GM19467 (cell line): ENCODE measurements around the gene PIK3CD.
"Not testable (repeated sequence)": the region's sequence is repeated elsewhere in the genome, so short reads cannot be mapped to it uniquely, and the experiment has no call there.

Experiments
- ATAC-seq: cut with Tn5 transposase; IDR thresholded peaks from one replicate; pipeline ENCODE4 v1.9.1; 2021; ENCODE audit warnings: mild to moderate bottlenecking, moderate library complexity; ENCODE audit not compliant: unreplicated experiment

PIK3CD gene

DNA sequence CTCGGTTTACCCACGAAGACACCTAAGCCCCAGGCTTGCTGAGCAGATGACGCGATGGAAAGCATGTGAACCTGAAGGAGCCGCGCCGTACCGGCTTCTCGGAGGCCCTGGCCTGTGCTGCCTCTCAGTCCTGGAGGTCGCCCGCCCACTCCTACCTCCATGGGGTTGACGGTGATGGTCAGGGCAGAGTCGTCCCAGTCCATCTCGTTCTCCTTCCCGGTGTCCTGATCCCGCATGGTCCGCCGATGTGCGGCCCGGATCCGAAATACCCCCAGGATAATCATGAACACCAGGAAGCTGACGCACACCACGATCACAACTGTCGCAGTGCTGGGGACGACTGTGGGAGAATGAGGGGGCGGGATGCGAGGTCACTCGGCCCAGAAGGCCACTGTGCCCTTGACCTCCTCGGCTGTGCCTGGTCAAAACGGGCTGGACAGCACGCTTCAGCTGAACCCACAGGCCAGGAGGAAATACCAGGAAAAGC lies 79.6 kb downstream of the PIK3CD start:
- no peak for ATAC-seq

GRCh38 chr1:9731561-9731960 lies 80.0 kb downstream of the PIK3CD start:
- ATAC-seq, result no peak

- no peak for ATAC-seq
Observed at GRCh38 chr1:9732123-9732971, 80.8 kb downstream of the PIK3CD start.

DNA sequence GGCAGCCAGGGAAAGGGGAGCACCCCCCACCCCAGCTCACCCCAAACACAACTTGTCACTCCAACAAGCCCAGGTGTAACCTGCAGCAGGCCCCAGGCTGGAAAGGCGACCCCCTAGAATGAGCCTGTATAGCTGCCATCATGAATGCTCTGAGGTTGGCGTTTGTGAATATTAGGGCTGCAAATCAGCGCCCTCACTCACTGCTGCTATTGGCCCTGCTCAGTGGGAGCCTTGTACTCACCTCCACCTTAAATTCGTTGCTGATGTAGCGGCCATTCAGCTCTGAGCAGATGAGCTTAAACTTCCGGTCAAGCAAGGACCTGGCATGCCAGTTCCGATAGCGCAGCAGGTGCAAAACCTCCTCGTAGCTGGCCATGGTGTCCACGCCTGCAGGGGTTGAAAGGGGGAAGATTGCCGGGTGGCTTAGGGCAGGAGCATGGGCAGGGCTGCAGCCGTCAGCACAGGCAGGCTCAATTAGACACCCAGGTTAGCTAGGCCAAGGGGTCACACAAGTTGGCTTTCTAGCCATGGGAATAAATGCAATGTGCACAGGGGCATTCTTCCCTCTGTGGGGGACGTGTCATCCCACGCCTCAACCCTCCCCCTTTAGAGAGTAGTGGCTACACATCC lies 81.7 kb downstream of the PIK3CD start:
- ATAC-seq, result no peak

DNA sequence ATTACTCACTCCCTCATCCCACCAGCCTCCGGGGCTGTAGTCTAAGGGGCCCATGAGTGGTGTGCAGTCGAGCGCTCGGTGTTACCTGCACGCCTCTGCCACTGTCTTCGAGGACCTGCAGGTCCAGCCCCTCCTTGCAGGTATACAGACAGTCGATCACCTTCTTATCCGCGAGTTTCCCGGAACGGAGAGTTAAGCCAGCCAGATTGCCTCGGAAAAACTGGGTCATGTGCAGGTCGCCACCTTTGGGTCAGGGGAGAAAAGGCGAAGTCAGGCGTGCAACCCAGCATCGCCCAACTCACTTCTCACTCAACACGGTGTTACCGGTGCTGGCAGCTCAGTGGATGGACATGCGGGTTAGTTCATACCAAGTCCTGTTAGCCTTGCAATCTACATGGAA lies 84.3 kb downstream of the PIK3CD start:
- no peak for ATAC-seq

- no peak for ATAC-seq
Observed at GRCh38 chr1:9736241-9736640, 84.7 kb downstream of the PIK3CD start.

GRCh38 chr1:9737057-9737456 lies 85.5 kb downstream of the PIK3CD start:
- no peak for ATAC-seq

GRCh38 chr1:9737671-9738070 lies 86.1 kb downstream of the PIK3CD start:
- no peak for ATAC-seq

GRCh38 chr1:9744106-9744799 lies 92.7 kb downstream of the PIK3CD start:
- ATAC-seq, result no peak

GRCh38 chr1:9746211-9746610 lies 94.7 kb downstream of the PIK3CD start:
- ATAC-seq, result no peak

DNA sequence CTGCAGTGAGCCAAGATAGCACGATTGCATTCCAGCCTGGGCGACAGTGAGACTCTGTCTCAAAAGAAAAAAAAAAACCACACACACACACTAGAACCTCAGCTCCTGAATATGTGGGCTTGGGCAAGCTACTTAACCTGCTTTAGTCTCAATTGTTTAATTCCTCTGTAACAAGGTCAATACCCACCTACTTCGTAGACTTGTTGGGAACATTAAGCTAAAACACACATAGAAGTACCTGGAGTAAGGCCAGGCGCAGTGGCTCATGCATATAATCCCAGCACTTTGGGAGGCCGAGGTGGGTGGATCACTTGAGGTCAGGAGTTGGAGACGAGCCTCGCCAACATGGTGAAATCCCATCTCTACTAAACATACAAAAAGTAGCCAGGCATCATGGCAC lies 95.1 kb downstream of the PIK3CD start:
- no peak for ATAC-seq

DNA sequence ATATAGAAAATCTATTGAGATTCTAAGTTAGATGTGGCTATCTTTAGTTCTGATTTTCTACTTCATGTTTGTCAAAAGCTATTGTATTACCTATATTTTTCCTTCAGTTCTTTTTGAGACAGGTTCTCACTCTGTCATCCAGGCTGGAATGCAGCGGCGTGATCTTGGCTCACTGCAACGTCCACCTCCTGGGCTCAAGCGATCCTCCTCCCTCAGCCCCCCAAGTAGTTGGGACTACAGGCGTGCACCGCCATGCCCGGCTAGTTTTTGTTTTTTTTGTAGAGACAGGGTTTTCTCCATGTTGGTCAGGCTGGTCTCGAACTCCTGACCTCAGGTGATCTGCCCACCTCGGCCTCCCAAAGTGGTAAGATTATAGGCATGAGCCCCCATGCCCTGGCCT lies 96.9 kb downstream of the PIK3CD start:
- not testable (repeated sequence) for ATAC-seq

- ATAC-seq, result no peak
Observed at GRCh38 chr1:9749361-9749760, 97.8 kb downstream of the PIK3CD start.

DNA sequence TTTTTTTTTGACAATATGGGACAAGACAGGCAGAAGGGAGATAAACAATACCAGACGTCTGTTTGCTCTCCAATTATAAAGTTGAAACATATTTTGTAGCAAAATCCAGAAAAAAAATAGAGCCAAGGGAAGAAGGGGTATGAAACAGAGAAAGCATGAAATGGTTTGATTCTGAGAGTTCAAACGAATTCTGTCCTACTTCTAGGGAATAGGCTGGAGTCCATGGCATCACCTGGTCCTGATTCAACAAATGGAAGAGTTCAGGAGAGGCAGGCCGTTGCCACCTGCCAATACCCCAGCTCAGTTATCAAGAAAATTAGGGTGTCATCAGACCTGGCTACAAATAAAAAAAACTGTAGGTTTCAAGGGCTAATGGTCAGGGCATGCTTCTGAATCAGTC lies 100.4 kb downstream of the PIK3CD start:
- ATAC-seq, result no peak

GRCh38 chr1:9753121-9753531 lies 101.6 kb downstream of the PIK3CD start:
- ATAC-seq, result no peak

DNA sequence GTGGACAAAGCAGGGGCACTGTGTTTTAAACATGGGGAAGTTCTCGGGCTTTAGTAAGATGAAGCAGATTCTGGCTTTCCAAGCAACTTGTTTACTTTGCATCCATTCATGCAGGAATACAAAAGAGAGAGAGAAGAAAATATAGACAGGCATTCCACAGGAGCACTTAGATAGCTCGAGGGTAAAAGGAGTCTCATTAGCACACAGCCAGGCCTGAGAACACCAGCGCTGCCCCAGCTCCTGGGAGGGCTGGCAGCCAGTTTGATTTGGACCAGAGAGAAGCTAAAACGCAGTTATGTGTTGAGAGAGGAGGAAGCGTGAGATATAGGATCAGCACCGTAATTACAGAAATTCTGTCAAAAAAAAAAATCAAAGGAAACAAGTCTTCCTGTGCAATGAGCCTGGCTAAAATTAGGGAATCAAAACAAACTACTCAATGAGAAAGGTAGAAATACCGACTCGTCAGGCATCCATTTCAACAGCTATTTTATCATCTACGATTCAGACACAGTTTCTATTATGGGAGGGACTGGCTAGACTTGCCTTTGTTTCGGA lies 104.0 kb downstream of the PIK3CD start:
- ATAC-seq, result no peak

DNA sequence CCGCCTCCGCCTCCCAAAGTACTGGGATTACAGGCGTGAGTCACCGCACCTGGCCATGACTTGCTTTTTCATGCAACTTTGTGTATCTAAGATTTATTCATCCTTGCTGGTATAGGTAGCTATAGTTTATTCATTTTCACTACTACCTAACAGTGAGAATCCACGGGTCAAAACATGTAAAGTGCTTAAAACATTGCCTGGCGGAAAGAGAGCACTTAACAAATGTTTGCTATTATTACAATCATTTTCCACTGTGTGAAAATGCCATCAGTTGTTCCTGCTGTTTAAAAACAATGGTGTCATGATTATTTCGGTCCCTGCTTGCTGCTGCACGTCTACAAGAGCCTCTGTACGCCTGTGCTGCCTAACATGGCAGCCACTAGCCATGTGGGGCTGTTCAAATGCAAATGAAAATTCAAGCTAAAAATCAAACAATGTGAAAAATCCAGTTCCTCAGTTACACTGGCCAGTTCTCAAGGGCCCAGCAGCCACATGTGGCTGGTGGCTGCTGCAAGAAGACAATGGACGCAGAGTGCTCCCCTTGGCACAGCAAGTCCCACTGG lies 107.1 kb downstream of the PIK3CD start:
- ATAC-seq, result no peak

GRCh38 chr1:9759939-9760338 lies 108.4 kb downstream of the PIK3CD start:
- ATAC-seq, result no peak

- no peak for ATAC-seq
Observed at GRCh38 chr1:9760824-9761223, 109.3 kb downstream of the PIK3CD start.

GRCh38 chr1:9761855-9762254 lies 110.3 kb downstream of the PIK3CD start:
- no peak for ATAC-seq

- ATAC-seq, result not testable (repeated sequence)
Observed at GRCh38 chr1:9762446-9762845, 110.9 kb downstream of the PIK3CD start.
